ENCODE data around the gene KIAA0040.

- TF ChIP-seq, protein P1, sequence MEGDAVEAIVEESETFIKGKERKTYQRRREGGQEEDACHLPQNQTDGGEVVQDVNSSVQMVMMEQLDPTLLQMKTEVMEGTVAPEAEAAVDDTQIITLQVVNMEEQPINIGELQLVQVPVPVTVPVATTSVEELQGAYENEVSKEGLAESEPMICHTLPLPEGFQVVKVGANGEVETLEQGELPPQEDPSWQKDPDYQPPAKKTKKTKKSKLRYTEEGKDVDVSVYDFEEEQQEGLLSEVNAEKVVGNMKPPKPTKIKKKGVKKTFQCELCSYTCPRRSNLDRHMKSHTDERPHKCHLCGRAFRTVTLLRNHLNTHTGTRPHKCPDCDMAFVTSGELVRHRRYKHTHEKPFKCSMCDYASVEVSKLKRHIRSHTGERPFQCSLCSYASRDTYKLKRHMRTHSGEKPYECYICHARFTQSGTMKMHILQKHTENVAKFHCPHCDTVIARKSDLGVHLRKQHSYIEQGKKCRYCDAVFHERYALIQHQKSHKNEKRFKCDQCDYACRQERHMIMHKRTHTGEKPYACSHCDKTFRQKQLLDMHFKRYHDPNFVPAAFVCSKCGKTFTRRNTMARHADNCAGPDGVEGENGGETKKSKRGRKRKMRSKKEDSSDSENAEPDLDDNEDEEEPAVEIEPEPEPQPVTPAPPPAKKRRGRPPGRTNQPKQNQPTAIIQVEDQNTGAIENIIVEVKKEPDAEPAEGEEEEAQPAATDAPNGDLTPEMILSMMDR (IDR thresholded peaks at IDR 0.05), result no peak
- TF ChIP-seq POLR2A (IDR thresholded peaks at IDR 0.05), result no peak
These were observed at the start of gene KIAA0040 for GRCh38 chr1:175192630-175193526.
